Cortex of kidney (tissue), 1 donor: ENCODE results near the gene IFT81.
"Not testable (repeated sequence)": the region's sequence is repeated elsewhere in the genome, so short reads cannot be mapped to it uniquely, and the experiment has no call there.

Experiments
- DNase-seq: peaks from one replicate; lab custom pipeline; 2025; lab: John Stamatoyannopoulos, UW

The IFT81 gene

DNA sequence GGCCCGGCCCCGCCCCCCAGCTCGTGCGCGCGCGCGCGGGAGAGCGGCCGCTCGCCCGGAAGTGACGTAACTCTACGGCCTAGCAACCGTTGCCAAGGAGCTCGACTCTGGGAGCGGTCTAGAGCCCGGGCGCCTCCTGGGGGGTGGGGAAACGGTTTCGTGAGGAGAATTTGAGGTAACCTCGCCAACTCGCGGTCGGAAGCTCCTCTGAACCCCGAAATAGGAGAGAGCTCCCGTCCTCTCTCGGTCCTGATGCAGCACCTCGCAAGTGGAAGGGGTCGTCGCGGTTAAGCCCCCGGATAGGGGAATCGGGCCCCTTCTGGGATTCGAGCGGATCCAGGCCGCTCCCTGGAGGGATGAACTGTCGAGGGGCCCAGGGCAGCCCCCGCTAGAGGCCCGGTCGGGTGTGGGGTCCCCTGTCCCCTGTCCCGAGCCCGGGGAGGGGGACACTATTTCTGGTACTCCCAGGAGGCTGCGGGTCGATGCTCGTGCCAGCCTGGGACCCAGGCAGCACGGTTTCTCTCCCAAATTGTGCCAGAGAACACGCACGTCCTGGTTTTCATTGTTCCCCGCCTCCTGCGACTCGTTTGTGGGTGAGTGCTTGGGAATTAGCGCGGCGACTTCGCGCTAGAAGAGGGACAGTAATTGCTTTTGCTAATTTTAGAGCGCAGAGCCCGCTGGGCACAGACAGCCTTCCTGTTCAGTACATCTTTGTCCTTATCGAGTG lies at the start of gene IFT81:
Gene IFT81, plus strand, starts transcription at position 89 of the 727 bp plus-strand sequence. CDS start 3,024 bp downstream, outside the sequence.
- DNase-seq = peak; percentile 69

DNA sequence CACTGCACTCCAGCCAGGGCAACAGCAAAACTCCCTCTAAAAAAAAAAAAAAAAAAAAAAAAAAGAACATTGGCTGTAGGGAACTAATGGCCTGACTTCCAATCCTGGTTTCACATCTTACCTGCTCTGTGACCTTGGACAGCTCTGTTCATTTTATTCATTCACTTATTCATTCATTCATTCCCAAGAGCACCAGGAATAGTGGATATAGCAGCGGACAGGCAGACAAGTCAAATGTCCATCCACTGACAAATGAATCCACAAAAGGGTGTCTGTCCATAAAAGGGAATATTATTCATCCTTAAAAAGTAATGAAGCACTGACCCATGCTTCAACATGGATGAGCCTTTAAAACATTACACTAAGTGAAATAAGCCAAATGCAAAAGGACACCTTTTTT lies 48.3 kb upstream of the IFT81 start:
- no peak for DNase-seq

- DNase-seq = no peak
Measured at GRCh38 chr12:110077800-110078199, 46.4 kb upstream of the IFT81 start.

DNA sequence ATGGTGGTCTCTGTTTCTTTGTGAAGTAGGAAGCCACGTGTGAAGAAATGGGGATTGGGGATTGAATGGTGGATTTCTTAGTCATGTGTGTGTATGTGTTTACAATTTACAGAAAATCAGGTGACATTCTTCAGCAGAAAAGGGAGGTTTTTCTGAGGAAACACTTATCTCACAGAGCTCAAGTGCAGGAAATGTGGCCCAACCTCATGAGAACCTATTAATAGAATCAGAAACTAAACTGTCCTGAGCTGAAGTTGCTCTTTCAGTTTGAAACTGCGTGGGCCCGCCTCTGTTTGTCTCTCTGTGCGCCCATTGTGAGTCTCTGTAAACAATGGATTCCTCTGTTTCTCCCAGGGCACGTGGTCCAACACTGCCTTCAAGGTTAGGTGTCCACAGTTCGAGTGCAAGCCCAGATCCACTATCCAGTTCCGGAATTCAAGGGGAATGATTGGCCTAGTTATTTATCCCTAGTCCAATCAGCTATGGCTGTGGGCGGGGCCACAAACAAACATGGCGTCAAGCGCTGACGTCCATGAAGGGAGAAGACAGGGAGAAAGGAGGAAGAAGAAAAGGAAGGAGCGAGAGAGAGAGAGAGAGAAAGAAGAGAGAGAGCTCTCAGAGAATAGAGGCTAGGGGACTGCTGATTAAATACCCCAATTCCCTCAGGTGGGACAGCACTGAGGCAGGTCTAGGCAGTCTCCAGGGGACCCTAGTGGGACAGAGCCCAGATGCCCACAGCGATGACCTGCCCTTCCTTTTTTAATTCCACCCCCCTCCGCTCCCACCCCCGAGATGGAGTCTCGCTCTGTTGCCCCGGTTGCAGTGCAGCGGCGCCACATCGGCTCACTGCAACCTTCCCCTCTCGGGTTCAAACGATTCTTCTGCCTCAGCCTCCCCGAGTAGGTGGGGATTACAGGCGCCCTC lies 44.4 kb upstream of the IFT81 start:
- no peak for DNase-seq

DNA sequence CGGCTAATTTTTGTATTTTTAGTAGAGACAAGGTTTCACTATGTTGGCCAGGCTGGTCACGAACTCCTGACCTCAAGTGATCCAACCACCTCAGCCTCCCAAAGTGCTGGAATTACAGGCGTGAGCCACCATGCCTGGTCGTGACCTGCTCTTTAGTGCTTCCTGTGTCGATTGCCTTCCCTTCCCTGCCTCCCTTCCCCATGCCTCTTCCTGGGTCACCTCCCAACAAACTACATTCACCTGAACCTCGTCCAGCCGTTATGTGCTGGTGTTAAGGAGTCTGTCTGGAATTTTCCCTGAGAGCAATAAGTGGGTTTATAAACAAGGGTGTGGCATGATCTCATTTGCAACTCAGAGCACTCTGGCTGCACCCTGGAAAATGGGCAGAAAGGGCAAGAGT lies 43.7 kb upstream of the IFT81 start:
- no peak for DNase-seq

DNA sequence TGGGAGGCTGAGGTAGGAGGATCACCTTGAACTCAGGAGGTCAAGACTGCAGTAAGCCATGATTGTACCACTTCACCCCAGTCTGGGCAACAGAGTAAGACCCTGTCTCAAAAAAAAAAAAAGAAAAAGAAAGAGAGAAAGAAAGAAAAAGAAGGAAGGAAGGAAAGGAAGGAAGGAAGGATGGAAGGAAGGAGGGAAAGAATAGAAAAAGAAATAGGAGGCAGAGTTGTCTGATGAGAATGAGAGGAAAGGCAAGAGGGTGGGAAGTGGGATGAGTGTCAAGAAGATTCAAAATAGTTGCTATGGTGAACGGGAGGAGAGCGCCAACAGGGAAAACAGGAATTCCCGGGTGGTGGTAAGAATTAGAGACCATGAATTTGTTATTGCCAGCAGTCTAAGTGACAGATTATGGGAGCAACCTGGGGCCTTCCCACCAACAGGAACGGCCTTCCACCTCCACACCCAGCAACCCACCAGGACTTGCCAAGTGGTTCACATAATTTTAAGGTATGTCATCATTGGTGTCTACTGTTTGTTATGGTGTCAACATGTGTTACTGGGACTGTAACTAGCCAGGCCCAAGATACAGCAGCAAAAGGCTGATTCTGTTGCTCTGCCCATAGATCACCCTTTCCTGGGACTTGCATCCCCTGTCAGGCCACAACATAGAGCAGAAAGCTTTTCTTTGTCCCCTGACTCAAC lies 39.7 kb upstream of the IFT81 start:
- no peak for DNase-seq

DNA sequence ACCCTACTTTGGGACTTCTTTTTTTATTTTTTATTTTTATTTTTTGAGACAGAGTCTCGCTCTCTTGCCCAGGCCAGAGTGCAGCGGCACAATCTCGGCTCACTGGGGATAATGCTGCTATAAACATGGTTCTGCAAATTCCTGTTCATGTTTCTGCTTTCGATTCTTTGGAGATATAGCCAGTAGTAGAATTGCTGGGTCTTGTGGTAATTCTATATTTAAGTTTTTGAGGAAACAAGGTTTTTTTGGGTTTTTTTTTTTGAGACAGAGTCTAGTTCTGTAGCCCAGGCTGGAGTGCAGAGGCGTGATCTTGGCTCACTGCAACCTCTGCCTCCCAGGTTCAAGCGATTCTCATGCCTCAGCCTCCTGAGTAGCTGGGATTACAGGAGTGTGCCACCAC lies 35.9 kb upstream of the IFT81 start:
- not testable (repeated sequence) for DNase-seq

DNA sequence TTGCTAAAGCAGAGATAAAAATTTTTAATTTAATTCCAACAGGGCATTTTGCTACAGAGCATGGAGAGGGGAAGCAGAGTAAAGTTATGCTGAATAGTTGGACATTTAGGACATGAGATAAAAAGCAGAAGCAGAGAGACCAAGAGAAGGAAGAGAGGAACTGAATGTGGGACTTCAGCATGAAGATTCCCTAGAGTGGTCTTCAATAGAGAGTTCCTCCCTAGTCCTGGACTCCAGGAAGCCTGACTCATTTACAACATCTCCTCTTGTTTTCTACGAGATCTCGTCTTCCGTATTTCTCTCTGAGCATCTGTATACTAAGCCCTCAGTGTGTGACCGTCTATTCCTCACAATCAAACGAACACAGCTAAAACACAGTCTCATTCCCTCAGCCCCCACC lies 35.2 kb upstream of the IFT81 start:
- no peak for DNase-seq

GRCh38 chr12:110090266-110091135 lies 33.7 kb upstream of the IFT81 start:
- DNase-seq = no peak

DNA sequence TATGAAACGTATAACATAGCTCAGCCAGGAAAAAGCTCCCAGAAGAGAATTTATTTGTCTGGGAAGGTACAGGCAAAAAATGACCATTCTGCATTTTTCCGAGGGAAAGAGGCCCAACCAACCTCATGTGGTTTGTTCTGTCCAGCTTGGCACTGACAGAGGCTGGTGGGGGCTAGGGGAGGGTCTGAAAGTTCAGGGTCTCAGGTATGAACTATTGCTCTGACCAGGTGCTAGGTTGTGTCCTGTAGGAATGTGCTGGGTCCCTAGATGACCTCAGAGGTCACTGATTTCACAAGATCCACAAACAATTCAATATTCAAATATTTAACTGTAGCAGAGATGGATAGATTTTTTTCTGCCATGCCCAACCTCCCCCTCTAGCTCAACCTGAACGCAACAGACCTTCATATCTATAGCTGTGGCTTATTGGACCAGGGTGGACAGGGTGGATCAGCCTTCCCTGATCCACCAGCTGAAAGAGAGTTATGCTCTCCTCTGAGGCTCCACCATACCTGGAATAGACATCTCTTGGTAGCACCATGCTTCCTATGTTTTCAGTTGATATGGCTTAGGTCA lies 32.9 kb upstream of the IFT81 start:
- DNase-seq = no peak

DNA sequence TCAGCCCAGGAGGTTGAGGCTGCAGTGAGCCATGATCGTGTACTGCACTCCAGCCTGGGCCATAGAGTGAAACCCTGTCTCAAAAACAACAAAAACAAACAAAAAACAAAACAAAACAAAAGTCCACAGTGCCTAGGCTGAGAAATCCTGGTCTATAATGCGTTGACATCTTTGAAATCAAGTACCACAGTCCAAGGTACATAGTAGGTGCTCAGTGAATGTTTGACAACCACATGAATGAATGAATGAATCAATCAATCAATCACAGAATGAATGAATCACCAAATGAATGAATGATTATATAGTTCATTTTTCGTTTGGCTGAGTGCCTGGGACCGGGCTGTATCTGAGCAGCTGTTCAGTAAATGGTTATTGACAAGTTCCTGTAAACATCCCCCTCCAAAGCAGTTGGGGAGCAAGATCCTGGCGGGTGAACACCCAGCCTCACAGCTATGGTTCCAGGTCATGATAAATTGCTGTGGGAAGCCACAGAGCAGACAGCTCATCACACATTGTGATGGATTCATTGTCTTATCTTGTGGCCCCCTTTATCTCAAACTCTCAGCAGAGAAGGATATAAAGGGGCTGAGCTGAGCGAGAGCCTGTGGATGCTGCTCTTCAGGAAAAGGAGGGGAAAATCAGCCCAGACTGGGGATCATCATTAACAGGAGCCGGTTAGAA lies 30.4 kb upstream of the IFT81 start:
- no peak for DNase-seq

DNA sequence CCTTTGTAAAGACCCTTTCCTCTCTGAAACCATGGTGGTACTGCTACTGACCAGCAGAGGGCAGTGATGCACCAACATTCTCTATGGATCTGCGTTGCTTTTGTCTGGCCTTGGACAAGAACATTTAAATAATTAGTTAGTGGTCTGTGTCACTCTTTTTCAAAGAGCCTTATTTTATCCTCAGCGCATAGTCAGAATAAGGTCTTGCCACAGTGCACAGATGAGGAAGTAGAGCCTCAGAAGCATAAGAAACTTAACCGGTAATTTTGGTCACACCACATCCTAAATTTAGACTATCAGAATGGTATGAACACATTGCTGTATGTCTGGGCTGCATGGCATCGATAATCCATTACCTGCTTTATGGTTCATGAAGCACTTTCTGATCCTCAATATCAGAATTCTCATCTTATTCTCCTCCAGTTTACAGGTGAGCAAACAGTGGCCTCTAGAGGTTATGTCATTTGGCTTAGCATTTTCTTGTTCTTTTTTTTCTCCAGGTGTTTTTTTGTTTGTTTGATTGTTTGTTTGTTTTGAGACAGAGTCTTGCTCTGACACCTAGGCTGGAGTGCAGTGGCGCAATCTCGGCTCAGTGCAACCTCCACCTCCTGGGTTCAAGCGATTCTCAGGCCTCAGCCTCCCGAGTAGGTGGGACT lies 23.7 kb upstream of the IFT81 start:
- DNase-seq = no peak

- DNase-seq = no peak
Measured at GRCh38 chr12:110102255-110102654, 21.9 kb upstream of the IFT81 start.

GRCh38 chr12:110104188-110105094 lies 19.7 kb upstream of the IFT81 start:
- no peak for DNase-seq

GRCh38 chr12:110105159-110105558 lies 19.0 kb upstream of the IFT81 start:
- DNase-seq = no peak

DNA sequence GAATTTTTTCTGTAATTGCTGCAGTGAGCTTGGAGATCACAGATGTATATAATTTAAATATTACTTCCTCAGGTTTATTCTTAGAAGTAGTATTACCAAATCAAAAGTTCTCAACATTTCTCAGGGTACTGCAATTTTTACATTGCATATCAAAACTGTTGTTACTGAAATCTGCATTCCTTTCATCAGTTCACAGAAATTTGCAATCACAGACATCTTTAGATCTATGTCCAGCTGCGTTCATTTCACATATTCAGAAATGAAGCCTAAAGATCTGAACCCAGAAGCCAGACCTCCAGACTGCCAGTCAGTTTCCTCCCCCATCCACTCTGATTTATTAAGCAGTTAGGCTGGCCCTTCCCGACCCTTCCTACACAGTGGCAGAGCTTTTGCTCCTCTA lies 18.2 kb upstream of the IFT81 start:
- no peak for DNase-seq

- no peak for DNase-seq
Measured at GRCh38 chr12:110107369-110108281, 16.5 kb upstream of the IFT81 start.
